GM12865 (cell line): Measurements from ENCODE around the gene VILL.

ENCODE experiments used
- DNase-seq: peaks from one replicate; pipeline ENCODE4 v3.0.0; 2010; ENCODE audit warnings: low read depth
- H3K4me3 ChIP-seq: 2 replicates; pipeline ENCODE4 v1.5.1; 2011; ENCODE audit warnings: mild to moderate bottlenecking, low read depth, low read length, control low read depth
- CTCF ChIP-seq: IDR thresholded peaks from 2 replicates; pipeline ENCODE4 v1.5.1; 2011; ENCODE audit warnings: low read length, control low read depth, low read depth, inconsistent platforms; ENCODE audit not compliant: insufficient read depth; ENCODE audit errors: missing control alignments

VILL gene

GRCh38 chr3:37989821-37990480 lies 635 bp upstream of the VILL start:
- DNase-seq, result no peak
- no peak overlapping the region for H3K4me3 ChIP-seq
- no peak for TF ChIP-seq CTCF

DNA sequence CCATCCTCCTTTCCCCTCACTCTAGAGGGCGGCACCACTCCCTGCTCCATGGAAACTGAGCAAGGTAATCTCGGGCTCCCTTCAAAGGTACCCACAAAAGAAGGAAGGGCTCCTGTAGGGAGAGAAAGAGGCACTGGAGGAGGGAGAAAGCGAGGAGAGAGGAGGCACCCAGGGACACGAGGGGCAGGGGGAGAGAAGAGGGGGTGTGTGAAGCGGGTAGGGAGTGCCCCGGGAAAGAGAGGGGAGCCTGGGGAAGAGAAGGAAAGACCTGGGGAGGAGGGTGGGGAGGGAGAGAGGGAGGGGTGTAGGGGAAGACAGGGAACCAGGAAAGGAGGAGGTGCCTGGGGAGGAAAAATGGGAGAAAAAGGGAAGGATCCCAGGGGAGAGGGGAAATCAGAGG lies 523 bp downstream of the VILL start:
- no peak overlapping the region for H3K4me3 ChIP-seq
- DNase-seq, result no peak
- TF ChIP-seq CTCF, result no peak

GRCh38 chr3:37991823-37992222 lies 1.2 kb downstream of the VILL start:
- TF ChIP-seq CTCF, result no peak
- H3K4me3 ChIP-seq, result no peak overlapping the region
- DNase-seq, result no peak

GRCh38 chr3:37992271-37993066 lies 1.9 kb downstream of the VILL start:
- DNase-seq, result no peak
- no peak for TF ChIP-seq CTCF
- H3K4me3 ChIP-seq, result no peak overlapping the region

DNA sequence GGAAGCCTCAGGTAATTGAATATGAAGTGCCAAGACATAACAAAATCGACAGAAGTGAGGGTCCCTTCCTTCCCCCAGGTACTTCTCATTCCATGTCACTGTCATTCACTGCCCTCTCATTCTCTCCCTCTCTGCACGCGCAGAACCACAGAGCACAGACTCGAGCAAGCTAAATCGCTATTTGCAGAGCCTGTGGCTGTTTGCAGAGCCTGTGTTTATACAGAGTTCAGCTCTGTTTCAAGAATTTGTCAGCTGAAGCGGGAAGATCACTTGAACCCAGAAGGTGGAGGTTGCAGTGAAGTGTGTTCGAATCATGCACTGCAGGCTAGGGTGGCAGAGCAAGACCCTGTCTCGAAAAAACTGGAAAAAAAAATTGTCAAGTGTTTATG lies 2.5 kb downstream of the VILL start:
- TF ChIP-seq CTCF, result no peak
- H3K4me3 ChIP-seq, result no peak overlapping the region
- no peak for DNase-seq

DNA sequence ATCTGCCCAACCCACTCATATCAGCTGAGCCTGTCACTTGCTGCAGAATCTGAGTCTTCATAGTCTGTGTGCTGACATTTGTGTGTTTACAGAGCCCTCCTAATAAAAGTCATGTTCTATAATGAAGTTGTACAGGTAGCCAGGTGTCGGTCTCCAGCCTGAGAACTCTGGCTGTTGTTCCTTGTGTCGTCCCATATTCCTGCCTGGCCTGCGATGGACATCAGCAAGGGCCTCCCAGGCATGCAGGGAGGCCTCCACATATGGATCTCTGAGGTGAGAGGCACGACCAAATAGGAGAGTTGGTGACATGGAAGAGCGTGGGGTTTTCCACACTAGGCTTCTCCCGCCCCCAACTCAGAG lies 2.9 kb downstream of the VILL start:
- no peak for TF ChIP-seq CTCF
- no peak for DNase-seq
- H3K4me3 ChIP-seq, result peak overlapping the region; percentile 74
